GM21737 (cell line): ENCODE measurements around the gene FRAS1.
"Not testable (repeated sequence)": the region's sequence is repeated elsewhere in the genome, so short reads cannot be mapped to it uniquely, and the experiment has no call there.

Experiments used
- ATAC-seq: cut with Tn5 transposase; IDR thresholded peaks from one replicate; pipeline ENCODE4 v1.9.1; 2021; ENCODE audit warnings: mild to moderate bottlenecking, moderate library complexity; ENCODE audit not compliant: unreplicated experiment

Gene FRAS1

GRCh38 chr4:78313754-78314120 is 256.6 kb downstream of the FRAS1 start:
- ATAC-seq: no peak

- ATAC-seq: no peak
Measured at GRCh38 chr4:78318126-78318525, 261.0 kb downstream of the FRAS1 start.

- ATAC-seq: no peak
Measured at GRCh38 chr4:78320349-78320935, 263.3 kb downstream of the FRAS1 start.

DNA sequence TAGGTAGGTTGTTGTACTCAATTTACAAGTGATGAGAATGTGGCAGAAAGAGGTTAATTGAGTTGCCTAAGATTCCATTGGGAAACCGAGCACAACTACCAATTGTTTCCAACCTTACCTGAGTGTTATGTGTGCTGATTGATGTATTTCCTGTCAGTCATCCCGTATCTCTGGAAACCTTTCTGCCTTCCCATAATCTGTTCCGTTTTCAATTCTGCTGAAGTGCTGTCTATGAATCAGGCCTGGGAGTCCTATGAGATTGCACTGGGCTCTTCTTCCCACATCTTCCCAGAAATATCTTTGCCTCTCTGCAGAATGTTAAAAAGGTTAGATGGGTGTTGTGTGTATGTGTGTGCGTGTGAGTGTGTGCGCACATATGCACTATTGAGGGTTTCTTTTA is 264.9 kb downstream of the FRAS1 start:
- ATAC-seq: no peak

GRCh38 chr4:78323439-78323838 is 266.3 kb downstream of the FRAS1 start:
- ATAC-seq: no peak

GRCh38 chr4:78324625-78325024 is 267.5 kb downstream of the FRAS1 start:
- no peak for ATAC-seq

DNA sequence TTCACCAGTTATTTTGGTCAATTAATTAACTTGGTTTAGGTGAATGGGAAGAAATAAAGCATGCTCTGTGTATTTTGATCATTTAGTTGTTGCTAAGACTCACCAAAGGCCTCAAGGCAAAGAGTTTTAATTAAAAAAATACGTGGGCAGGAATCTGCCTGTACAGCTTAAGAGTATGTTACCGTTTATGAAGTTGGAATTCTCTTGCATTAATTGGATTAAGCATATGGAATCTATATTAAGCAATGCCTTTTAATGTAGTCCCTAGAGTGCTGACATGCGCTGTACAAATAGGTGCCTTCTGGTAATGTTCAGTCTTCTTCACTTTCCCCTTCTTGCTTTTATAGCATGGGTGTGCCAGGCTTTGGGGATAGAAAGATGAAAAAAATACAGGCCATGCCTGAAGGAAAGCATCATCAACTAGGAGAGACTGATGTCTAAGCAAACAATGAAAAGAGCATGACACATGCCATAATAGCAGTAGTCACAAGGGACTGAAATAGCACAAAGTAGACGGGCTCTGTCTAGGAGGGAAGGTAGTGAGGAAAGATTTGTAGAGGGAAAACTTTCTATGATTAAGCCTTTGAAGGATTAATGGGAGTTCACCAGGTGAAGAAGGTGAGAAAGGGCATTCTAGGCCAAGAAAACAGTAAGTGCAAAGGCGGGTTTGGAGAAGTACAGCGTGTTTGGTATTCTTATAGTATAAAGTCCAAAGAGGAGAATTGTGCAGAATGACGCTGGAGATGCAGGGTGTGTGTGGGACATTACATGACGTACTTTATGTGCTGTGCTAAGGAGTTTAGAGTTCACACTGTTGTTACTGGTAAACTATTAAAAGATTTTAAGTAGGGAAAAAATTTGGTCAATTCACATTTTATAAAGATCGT is 268.4 kb downstream of the FRAS1 start:
- no peak for ATAC-seq

GRCh38 chr4:78328591-78328990 is 271.5 kb downstream of the FRAS1 start:
- not testable (repeated sequence) for ATAC-seq

DNA sequence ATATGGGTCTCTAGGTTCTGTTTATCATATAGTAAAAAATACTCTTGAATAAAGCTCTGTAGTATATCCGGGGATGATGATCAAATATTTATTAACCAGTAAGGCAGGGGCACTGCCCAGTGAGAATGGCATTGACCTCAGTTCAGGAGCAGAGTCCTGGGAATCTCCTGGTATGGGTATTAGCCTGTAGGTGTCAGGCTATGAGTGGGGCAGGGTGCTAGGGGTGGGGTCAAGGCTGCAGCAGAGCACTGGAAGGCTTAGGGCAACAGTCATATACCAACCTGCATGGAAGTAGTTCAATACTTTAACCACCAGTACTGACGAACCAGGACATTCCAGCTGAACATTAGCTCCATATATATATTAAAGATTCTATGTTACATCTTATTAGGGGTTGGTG is 274.1 kb downstream of the FRAS1 start:
- no peak for ATAC-seq

DNA sequence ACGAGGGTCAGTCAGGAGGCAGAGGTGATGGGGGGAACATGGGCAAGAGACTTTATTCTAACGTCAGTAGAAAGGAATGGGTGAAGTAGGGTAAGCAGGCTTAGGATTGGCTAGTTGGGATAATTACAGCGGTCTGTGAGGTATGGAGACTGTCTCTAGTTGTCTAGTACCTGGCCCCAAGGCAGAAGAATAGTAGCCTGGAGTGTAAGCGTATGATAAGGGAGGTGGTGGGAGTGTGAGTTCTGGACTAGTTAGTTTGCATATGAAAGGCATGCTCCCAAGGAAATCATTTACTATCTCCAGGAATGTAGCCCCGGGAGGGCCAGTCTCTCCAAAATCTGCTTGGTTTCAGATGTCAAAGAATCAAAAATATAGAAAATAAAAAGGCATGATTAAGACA is 274.8 kb downstream of the FRAS1 start:
- ATAC-seq: no peak

DNA sequence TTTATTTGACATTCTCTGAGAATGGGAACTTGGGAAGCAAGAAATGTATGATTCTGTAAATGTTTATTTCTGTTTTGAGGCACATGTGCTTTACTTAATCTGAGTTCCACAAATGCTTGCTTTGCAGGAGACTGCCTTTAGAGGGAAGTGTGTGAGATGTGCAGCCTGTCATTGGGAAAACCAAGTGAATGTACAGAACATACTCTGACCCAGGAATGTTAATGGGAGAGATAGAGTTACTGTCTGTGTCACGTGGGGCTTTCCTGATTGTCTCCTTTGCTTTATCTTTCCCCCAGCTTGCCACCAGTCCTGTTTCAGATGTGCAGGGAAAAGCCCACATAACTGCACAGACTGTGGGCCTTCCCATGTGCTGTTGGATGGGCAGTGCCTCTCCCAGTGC is 275.9 kb downstream of the FRAS1 start:
- no peak for ATAC-seq

DNA sequence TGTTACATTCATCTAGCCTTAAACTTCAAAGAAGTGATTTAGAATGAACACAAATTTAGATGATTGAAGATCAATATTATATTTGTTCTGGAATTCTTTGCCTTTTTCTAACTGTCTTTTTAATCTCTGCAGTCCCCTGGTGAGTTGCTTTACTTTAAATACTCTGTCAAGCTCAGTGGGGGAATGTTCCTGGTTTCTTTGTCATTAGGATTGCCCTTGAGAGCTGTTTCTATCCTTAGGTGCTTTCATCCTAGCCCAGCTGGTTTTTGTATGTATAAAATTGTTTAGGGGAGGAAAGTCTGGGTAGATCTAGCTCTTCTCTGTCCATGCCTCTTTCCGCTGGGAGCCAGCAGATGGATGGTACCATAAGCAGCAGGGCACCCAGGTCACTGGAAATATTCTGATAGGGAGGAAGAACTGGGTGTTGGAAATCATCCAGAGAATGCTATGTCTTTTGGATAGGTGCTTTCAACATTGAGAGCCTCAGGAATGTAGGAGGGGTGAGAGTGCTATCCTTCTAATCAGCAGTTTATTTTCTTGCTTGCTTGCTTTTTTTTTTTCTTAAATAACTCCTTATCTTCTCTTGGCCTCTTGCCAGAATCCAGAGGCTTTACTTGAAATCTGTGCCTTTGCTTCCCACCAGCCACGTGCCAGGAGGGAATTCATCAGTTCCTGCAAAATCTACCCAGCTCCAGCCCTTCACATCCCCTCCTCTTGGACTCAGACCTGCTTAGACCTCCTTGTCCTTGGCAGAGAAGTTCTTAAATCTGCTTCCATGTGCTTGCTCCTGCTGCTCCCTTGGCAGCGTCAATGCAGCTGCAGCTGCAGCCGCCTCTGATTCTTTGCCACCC is 279.2 kb downstream of the FRAS1 start:
- ATAC-seq: no peak

GRCh38 chr4:78337244-78338020 is 280.3 kb downstream of the FRAS1 start:
- no peak for ATAC-seq

DNA sequence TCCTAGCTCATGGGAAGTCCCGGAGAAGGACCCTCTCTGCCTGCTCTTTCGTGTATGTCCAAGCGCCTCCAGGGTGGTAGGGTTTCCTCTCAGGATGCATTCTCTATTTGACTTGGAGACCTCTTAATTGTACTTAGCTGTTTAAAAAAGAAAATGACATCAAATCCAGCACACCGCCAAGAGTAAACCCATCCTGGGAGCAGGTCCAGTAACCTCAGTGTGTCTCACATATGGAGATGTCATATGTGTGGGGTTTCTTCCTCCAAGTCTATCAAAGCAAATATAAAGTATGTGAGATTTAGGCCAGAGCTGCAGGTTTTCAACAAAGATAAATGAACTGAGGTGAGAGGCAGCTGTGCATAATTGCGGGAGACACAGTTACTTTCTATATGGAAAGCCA is 285.0 kb downstream of the FRAS1 start:
- ATAC-seq: no peak

- ATAC-seq: no peak
Measured at GRCh38 chr4:78343682-78344081, 286.6 kb downstream of the FRAS1 start.

DNA sequence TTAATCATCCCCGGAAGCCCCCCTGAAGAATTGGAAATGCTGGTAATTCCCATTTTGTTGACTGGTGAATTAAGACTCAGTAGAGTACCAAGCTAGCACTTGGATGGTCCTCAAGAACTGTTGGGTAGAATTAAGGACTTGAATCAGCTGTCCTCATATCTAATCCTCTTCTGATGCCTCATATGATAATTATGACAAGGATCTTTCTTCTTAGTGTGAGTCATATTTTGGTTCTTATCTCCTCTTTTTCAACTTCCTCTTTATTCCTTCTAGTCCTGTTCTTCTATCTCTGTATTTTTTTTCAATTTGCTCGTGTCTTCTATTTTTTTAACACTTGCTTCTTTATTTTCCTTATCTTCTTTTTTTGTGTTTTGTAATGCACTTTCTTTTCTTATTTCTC is 288.1 kb downstream of the FRAS1 start:
- no peak for ATAC-seq

GRCh38 chr4:78346222-78346621 is 289.1 kb downstream of the FRAS1 start:
- no peak for ATAC-seq

- ATAC-seq: no peak
Measured at GRCh38 chr4:78347527-78347926, 290.4 kb downstream of the FRAS1 start.

GRCh38 chr4:78353921-78354320 is 296.8 kb downstream of the FRAS1 start:
- no peak for ATAC-seq

DNA sequence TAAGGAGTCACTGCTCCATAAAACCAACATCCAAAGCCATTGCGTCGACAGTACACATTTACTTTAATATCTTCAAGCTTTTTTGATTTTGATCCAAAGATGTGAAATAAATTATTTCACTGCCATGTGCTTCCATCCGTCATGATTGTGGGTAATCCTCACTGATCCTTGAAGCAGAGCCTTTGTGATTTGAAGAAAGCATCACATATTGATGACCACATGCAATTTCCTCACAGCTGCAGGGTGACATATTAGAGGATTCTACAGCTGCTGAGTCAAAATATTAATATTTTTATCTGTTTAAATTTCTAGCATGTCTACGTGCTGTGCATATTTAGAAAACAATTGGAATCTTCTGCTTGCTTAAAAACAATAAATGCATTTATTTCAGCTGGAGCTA is 297.7 kb downstream of the FRAS1 start:
- ATAC-seq: no peak

GRCh38 chr4:78355306-78355705 is 298.2 kb downstream of the FRAS1 start:
- no peak for ATAC-seq
